ENCODE results near the gene LRFN4. TPM values are rescaled to one million over a fixed set of nuclear protein-coding genes. Genes with fewer than 3 reads are reported as not detected.

LRFN4 gene
- total and polyA plus RNA-seq, 2 of the 13 experiments (the other 11 are each of a cell fraction or from before 2014, with no cell fraction given), result 1.3 to 6.8 TPM

GRCh38 chr11:66842896-66843775, 13.7 kb upstream of the LRFN4 start, which contains the start of gene RCE1 (continued):
- peak; percentile 42; the same call in 1 of the 2 replicates for TF ChIP-seq HBP1 (CRISPR knock-in tag; IDR thresholded peaks at IDR 0.05; ENCODE audit: low read depth)
- no peak for TF ChIP-seq NAIF1 (CRISPR knock-in tag; IDR thresholded peaks at IDR 0.05; ENCODE audit: borderline replicate concordance)
- TF ChIP-seq IKZF4 (CRISPR knock-in tag; IDR thresholded peaks at IDR 0.05; ENCODE audit: borderline replicate concordance, low read depth, not compliant biosample characterization), result no peak
- TF ChIP-seq NFIB (CRISPR knock-in tag; IDR thresholded peaks at IDR 0.05; ENCODE audit: borderline replicate concordance), result no peak
- no peak for TF ChIP-seq RXRB (CRISPR knock-in tag; IDR thresholded peaks at IDR 0.05; ENCODE audit: borderline replicate concordance)
- no peak for TF ChIP-seq ADNP (CRISPR knock-in tag; IDR thresholded peaks at IDR 0.05)
- no peak for TF ChIP-seq ZNF414 (CRISPR knock-in tag; IDR thresholded peaks at IDR 0.05)
- TF ChIP-seq ZNF879 (CRISPR knock-in tag; IDR thresholded peaks at IDR 0.05), result 0 out of 2 replicates have a peak, but pooled peaks have one; percentile 50
- peak; percentile 85 for TF ChIP-seq ELF3 (CRISPR knock-in tag; IDR thresholded peaks at IDR 0.05)
- TF ChIP-seq ZNF18 (CRISPR knock-in tag; IDR thresholded peaks at IDR 0.05; ENCODE audit: insufficient replicate concordance), result no peak
- TF ChIP-seq DZIP1 (CRISPR knock-in tag; IDR thresholded peaks at IDR 0.05), result no peak
- no peak for TF ChIP-seq NFKBIZ (CRISPR knock-in tag; IDR thresholded peaks at IDR 0.05)
- no peak for TF ChIP-seq EZH2 (conservative IDR thresholded peaks at IDR 0.05; ENCODE audit: low read depth, low read length)
- TF ChIP-seq BCL3 (CRISPR knock-in tag; IDR thresholded peaks at IDR 0.05), result peak; percentile 79; the same call in 1 of the 2 replicates
- peak; percentile 38; the same call in 1 of the 2 replicates for TF ChIP-seq ZNF451 (CRISPR knock-in tag; IDR thresholded peaks at IDR 0.05)
- TF ChIP-seq PLRG1 (conservative IDR thresholded peaks at IDR 0.05), result no peak
- no peak for TF ChIP-seq ZNF674 (CRISPR knock-in tag; IDR thresholded peaks at IDR 0.05; ENCODE audit: low read depth)
- no peak for TF ChIP-seq CHD4 (IDR thresholded peaks at IDR 0.05; ENCODE audit: borderline replicate concordance, low read length)
